Measurements from ENCODE around the gene MLLT6. TPM values are rescaled to one million over a fixed set of nuclear protein-coding genes. Genes with fewer than 3 reads are reported as not detected.
A peak's percentile ranks its signal among the peaks of the same experiment; 100 is the strongest.

The MLLT6 gene
- total and polyA plus RNA-seq, 9 donors = 52.3 to 278 (median 170) TPM

DNA sequence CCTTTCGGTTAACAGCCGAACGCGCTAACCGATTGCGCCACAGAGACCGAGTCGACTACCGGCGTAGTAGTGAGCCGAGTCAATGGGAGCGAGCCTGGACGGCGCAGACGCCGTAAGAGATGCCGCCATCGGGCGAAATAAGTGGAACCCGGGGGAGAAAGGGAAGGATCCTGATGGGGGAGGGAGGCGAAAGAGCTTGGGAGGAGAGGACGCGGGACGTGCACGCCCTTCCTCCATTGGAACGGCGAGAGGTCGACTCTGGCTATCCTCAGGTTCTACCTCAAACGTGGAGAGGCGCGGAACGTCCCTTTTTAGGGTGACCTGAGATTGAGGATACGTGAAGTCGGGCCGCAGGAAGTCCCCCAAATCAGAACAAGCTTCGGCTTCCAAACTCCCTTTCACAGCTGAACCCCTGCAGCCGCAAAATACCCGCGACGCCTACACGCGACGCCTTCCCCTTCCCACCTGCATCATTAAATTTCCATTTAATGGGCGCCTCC is 46.8 kb downstream of the MLLT6 start:
- H3K9me3 ChIP-seq = no peaks in the 10 kb centered on the region
- no peaks in the 10 kb centered on the region for H3K27me3 ChIP-seq
- 0% methylated on average over 44 of the region's 44 CpGs for WGBS, 3 donors
- peak; percentile 79 to 90 (median 87) for DNase-seq
- H3K4me1 ChIP-seq (ENCODE audit: insufficient read depth) = peaks cover 4% of the 10 kb centered on the region
- intact Hi-C loops (cut with DNase I) = loop anchor here in 2 of 4 donors (5.0 to 10.0 kb wide), 3 partner anchors 50 to 403 kb away; partner anchors contain the start of genes PLXDC1 (in 1 of the 2) and SOCS7 (in 1 of the 2)
- H3K36me3 ChIP-seq = no peaks in the 10 kb centered on the region
- H3K27ac ChIP-seq = peak overlapping the region in 1 of 2 donors; percentile 73
- TF ChIP-seq POLR2A (IDR thresholded peaks at IDR 0.05) (no peak), EP300 (IDR thresholded peaks at IDR 0.05) (no peak)
- peak overlapping the region; percentile 98 for H3K4me3 ChIP-seq

DNA sequence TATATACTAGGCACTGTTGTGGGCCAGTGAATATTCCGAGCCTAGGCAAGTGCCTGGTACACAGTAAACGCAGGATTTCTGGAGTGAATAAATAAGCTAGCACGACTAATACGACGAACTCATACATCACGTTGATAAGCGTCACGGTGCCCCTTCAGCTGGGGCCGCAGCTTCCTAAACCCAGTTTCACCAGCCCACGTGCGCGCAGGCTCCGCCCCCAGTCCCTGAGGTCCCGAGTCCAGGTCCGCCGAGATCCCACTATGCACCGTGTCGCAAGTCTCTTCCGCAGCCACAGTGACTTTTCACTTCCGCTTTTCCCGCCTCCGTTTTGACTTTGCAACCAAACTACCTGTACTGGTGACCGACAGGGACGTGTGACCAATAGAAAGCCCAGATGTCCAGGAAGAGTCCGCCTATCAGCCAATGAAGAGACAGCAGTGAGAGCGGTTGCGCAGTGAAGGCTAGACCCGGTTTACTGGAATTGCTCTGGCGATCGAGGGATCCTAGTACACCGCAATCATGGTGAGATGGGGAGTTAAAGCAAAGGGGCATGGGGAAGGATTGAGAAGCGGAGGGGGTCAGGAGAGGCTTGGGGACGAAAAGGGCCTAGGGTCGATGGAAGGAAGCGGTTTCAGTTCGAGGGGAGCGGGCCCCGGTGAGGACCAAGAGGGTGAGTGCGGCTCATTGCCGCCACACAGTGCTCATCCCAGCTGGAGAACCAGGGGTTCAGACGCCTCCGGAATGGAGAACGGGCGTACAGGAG is 47.4 kb downstream of the MLLT6 start, which contains the start of gene PSMB3:
Gene PSMB3, plus strand, starts transcription at position 434 of the 763 bp plus-strand sequence. Its CDS starts 86 bp downstream, at position 520.
- H3K27ac ChIP-seq = peak within 1 kb of the TSS in 1 of 2 donors; percentile 73
- peak; percentile 93 to 98 (median 95) for DNase-seq
- H3K9me3 ChIP-seq = no peaks in the 10 kb centered on the region
- no peaks in the 10 kb centered on the region for H3K36me3 ChIP-seq
- H3K27me3 ChIP-seq = no peaks in the 10 kb centered on the region
- intact Hi-C loops (cut with DNase I) = loop anchor here in 2 of 4 donors (5.0 to 10.0 kb wide), 3 partner anchors 50 to 402 kb away; partner anchors contain the start of genes PLXDC1 (in 1 of the 2) and SOCS7 (in 1 of the 2)
- 0% methylated on average over 44 of the region's 44 CpGs for WGBS, 3 donors
- TF ChIP-seq POLR2A (IDR thresholded peaks at IDR 0.05) (peak; percentile 53), EP300 (IDR thresholded peaks at IDR 0.05) (no peak)
- peaks cover 2% of the 10 kb centered on the region for H3K4me1 ChIP-seq (ENCODE audit: insufficient read depth)
- H3K4me3 ChIP-seq = peak within 1 kb of the TSS; percentile 98

DNA sequence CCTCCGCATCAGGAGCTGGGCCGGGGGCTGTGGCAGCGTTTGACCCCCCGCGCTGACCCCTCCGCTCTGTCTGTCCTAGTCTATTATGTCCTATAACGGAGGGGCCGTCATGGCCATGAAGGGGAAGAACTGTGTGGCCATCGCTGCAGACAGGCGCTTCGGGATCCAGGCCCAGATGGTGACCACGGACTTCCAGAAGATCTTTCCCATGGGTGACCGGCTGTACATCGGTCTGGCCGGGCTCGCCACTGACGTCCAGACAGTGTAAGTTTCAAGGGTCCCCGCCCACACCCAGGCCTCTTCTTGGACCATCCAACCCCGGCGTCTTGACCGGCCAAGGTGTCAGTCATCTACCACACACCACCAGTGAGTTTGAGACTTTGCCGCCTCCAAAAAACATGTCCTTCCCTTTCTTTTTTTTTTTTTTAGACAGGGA is 48.0 kb downstream of the MLLT6 start:
- Histone ChIP-seq H3K27ac (peak overlapping the region in 1 of 2 donors; percentile 47), H3K27me3 (no peaks in the 10 kb centered on the region), H3K9me3 (no peaks in the 10 kb centered on the region), H3K4me3 (peak overlapping the region; percentile 98), H3K4me1 (ENCODE audit: insufficient read depth) (peaks cover 2% of the 10 kb centered on the region), H3K36me3 (no peaks in the 10 kb centered on the region)
- TF ChIP-seq, protein P1, sequence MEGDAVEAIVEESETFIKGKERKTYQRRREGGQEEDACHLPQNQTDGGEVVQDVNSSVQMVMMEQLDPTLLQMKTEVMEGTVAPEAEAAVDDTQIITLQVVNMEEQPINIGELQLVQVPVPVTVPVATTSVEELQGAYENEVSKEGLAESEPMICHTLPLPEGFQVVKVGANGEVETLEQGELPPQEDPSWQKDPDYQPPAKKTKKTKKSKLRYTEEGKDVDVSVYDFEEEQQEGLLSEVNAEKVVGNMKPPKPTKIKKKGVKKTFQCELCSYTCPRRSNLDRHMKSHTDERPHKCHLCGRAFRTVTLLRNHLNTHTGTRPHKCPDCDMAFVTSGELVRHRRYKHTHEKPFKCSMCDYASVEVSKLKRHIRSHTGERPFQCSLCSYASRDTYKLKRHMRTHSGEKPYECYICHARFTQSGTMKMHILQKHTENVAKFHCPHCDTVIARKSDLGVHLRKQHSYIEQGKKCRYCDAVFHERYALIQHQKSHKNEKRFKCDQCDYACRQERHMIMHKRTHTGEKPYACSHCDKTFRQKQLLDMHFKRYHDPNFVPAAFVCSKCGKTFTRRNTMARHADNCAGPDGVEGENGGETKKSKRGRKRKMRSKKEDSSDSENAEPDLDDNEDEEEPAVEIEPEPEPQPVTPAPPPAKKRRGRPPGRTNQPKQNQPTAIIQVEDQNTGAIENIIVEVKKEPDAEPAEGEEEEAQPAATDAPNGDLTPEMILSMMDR (IDR thresholded peaks at IDR 0.05) = no peak
- no peak for TF ChIP-seq POLR2A (IDR thresholded peaks at IDR 0.05)
- no peak for TF ChIP-seq EP300 (IDR thresholded peaks at IDR 0.05)
- DNase-seq = peak in 1 of 5 donors; percentile 54
- intact Hi-C loops (cut with DNase I) = loop anchor here in 2 of 4 donors (5.0 to 10.0 kb wide), 3 partner anchors 51 to 402 kb away; partner anchors contain the start of genes PLXDC1 (in 1 of the 2) and SOCS7 (in 1 of the 2)
- WGBS, 3 donors = 6 to 8% (median 7%) methylated on average over 19 to 22 of the region's 22 CpGs

DNA sequence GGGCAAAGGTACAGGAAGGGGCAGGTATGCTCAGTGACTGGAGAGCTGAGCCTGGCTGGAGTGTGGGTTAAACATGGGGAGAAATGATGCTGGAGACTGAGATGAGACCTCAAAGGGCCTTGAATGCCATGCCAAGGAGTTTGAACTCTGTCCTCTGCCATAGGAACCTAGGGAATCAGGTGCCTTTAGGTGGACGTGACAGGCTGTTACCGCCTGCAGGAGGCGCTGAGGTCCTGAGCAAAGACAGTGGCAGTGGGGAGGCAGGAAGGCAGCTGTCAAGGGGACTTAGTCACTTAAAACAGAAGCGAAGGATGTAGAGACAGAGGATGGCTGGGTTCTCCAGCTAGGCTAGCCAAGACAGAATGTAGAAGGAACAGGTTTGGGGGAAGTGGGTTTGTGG is 56.5 kb downstream of the MLLT6 start:
- TF ChIP-seq POLR2A (IDR thresholded peaks at IDR 0.05) (no peak), EP300 (IDR thresholded peaks at IDR 0.05) (no peak)
- H3K27me3 ChIP-seq = no peaks in the 10 kb centered on the region
- no peaks in the 10 kb centered on the region for H3K36me3 ChIP-seq
- intact Hi-C loops (cut with DNase I) = no loop called here
- no peak overlapping the region for H3K4me3 ChIP-seq
- no peaks in the 10 kb centered on the region for H3K4me1 ChIP-seq (ENCODE audit: insufficient read depth)
- no peaks in the 10 kb centered on the region for H3K9me3 ChIP-seq
- H3K27ac ChIP-seq = no peak overlapping the region
- DNase-seq = no peak
- WGBS, 3 donors = 78 to 89% (median 81%) methylated on average over 4 of the region's 4 CpGs

DNA sequence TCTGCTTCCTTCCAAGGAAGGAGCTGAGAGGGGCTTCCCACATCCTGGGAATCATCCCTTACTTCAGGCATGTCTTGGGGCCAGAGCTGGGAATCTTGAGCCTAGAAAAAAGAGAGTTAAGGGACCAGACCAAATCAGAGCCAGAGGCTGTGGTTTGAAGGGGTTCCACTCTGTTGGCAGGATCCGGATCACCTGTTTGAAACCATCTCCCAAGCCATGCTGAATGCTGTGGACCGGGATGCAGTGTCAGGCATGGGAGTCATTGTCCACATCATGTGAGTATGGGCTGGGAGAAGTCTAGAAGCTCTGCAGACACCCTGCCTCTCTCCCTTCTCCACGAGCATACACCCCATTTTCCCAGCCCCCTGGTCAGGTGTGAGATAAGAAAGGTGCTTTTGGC is 57.2 kb downstream of the MLLT6 start:
- no peak for DNase-seq
- no peaks in the 10 kb centered on the region for H3K27me3 ChIP-seq
- no peaks in the 10 kb centered on the region for H3K9me3 ChIP-seq
- intact Hi-C loops (cut with DNase I) = no loop called here
- H3K4me1 ChIP-seq (ENCODE audit: insufficient read depth) = no peaks in the 10 kb centered on the region
- TF ChIP-seq, protein P1 (IDR thresholded peaks at IDR 0.05) = no peak
- no peak for TF ChIP-seq POLR2A (IDR thresholded peaks at IDR 0.05)
- no peak for TF ChIP-seq EP300 (IDR thresholded peaks at IDR 0.05)
- 73 to 89% (median 83%) methylated on average over 3 of the region's 3 CpGs for WGBS, 3 donors
- H3K36me3 ChIP-seq = no peaks in the 10 kb centered on the region
- H3K4me3 ChIP-seq = no peak overlapping the region
- H3K27ac ChIP-seq = no peak overlapping the region

Measured in ovary (tissue), 9 donors.